CD1c-positive myeloid dendritic cell (primary cell): ENCODE data around the gene KCNK15.

Source experiments
- DNase-seq: peaks from one replicate; pipeline ENCODE4 v3.0.0-alpha.2; 2016; ENCODE audit errors: extremely low spot score

Gene KCNK15

GRCh38 chr20:44715499-44716308, 30.0 kb upstream of the KCNK15 start:
- DNase-seq: no peak

GRCh38 chr20:44716309-44717106, 29.2 kb upstream of the KCNK15 start:
- no peak for DNase-seq

GRCh38 chr20:44717986-44718385, 27.7 kb upstream of the KCNK15 start:
- no peak for DNase-seq

GRCh38 chr20:44719841-44720240, 25.8 kb upstream of the KCNK15 start:
- no peak for DNase-seq

DNA sequence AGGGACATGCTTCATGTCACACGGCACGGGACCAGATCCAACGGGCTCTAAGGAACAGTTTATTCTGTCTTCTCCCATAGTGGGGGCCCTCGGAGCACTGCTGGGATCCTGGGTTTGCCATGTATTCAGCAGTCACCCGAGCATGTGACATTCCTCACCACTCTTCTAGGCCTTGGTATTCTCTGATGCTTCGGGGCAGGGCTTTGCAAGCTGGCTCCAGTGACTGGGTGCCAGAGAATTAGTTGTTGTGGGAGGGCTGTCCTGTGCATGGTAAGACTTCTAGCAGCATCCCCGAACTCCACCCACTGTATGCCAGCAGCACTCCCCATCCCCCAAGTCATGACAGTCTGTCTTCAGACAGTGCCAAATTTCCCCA, 25.1 kb upstream of the KCNK15 start:
- no peak for DNase-seq

GRCh38 chr20:44720997-44721784, 24.5 kb upstream of the KCNK15 start:
- no peak for DNase-seq

GRCh38 chr20:44721785-44722054, 23.9 kb upstream of the KCNK15 start:
- DNase-seq: no peak

GRCh38 chr20:44722990-44723389, 22.7 kb upstream of the KCNK15 start:
- DNase-seq: no peak

GRCh38 chr20:44723391-44723790, 22.3 kb upstream of the KCNK15 start:
- DNase-seq: no peak

DNA sequence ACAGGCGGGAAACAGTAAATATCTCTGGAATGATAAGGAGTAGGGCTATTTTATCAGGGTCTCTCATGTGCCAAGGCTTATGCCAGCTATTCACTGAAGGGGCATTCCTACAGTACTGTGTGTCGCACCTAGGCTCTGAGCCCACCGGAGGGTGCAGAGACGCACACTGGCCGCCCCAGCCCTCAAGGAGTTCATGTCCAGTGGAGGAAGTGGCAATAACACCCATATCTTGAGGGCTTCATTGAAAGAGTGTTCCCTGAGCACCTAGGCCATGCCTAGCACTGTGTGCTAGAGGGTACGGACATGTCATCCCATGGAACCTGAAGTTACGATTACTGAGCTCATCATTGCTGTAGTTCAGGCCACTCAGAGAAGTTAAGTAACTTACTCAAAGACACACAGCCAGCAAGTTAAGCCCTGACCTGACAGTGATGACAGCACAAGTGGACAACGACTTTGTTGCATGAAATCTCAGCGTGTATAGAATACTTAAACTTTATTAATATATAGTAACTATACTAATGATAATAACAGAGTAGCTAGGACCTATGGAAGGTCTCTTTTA, 21.8 kb upstream of the KCNK15 start:
- no peak for DNase-seq

DNA sequence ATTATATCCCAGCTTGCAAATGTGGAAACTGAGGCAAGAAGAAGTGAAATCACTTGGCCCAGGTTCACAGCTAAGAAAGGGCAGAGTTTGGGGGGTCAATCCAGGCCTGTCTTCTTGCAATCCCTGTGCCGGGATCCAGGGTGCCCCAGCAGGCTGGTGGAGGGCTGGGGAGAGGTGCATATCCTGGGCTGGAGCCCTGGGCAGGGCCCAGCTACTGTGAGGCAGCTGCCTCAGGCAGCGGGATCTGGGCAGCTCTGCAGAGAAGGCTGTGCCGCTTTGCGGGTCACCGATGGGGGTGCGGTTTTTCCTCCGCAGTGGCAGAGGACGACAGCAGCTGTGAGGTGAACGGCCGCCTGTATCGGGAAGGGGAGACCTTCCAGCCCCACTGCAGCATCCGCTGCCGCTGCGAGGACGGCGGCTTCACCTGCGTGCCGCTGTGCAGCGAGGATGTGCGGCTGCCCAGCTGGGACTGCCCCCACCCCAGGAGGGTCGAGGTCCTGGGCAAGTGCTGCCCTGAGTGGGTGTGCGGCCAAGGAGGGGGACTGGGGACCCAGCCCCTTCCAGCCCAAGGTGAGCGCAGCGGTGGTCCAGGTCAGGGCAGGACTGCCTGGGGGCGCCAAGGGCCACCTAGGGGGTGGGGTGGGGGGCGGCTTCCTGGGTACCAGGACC, 21.1 kb upstream of the KCNK15 start:
- no peak for DNase-seq

DNA sequence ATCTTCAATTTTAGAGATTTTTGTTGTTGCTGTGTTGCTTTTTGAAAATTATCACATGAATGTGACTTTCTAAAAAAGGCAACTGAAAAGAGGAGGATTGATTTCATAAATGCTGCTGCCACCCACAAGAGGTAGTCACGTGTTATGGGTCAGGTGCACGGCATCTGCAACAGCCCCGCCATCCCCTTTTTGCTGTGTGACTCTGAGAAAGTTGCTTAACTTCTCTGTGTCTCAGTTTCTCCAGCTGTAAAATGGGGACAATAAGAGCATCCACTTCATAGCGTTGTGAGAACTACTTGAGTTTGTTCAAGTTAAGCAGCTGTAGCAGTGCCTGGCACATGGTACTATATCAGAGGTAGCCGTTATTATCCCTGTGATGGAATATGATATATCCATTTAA, 19.8 kb upstream of the KCNK15 start:
- no peak for DNase-seq

GRCh38 chr20:44727039-44727438, 18.6 kb upstream of the KCNK15 start:
- DNase-seq: no peak

- DNase-seq: no peak
Measured at GRCh38 chr20:44727651-44728050, 18.0 kb upstream of the KCNK15 start.

GRCh38 chr20:44728801-44729443, 16.7 kb upstream of the KCNK15 start:
- no peak for DNase-seq

- no peak for DNase-seq
Measured at GRCh38 chr20:44730441-44730840, 15.2 kb upstream of the KCNK15 start.

- no peak for DNase-seq
Measured at GRCh38 chr20:44731657-44732056, 14.0 kb upstream of the KCNK15 start.

GRCh38 chr20:44732327-44732726, 13.3 kb upstream of the KCNK15 start:
- no peak for DNase-seq

DNA sequence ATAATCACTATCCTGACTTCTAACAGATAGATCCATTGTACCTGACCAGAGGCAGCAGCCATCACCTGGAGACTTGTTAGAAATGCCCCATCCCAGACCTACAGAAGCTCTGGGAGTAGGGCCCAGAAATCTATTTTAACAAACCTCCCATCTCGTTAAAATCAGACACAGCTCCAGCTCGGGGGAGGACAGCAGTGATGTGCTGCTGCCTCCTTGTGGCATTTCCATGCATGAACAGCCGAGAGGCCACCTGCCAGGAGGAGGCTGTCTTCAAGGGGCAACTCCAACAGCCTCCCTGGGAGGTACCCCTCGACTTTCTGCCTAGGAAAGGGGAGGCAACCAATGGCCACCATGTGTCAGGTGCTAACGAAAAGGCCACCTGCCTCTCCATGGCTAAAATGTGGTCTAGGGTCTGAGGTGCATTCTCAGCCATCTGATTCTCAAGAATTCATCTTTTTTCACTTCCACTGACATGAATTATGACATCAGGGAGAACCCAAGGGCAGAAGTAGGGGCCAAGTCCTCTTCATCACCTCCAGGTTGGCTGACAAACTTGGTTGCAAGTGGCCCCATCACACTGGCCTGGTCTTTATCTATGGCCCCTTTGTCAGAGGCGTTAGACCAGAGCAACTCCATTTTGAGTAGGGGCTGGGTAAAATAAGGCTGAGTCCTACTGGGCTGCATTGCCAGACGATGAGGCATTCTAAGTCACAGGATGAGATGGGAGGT, 12.2 kb upstream of the KCNK15 start:
- peak; percentile 60 for DNase-seq

- no peak for DNase-seq
Measured at GRCh38 chr20:44734938-44735337, 10.7 kb upstream of the KCNK15 start.

GRCh38 chr20:44735816-44736169, 9.9 kb upstream of the KCNK15 start:
- no peak for DNase-seq
